ENCODE results near the gene CFAP68. TPM values are rescaled to one million over a fixed set of nuclear protein-coding genes. Genes with fewer than 3 reads are reported as not detected.

The CFAP68 gene
- 10 to 100 TPM in 6 of 7 donors, 1 to 10 TPM in 1; 9.4 to 15.3 (median 12.4) TPM for total RNA-seq
- 10 to 100 TPM; 18.5 to 37.1 (median 29.4) TPM for polyA plus RNA-seq
- long read RNA-seq, donor 1, partial matches to known transcripts = 0 of 7 reads
- long read RNA-seq, donor 1, other reads (novel, unspliced or antisense) = 0 of 7 reads
- long read RNA-seq, donor 2, partial matches to known transcripts = 0 of 7 reads
- long read RNA-seq, donor 2, other reads (novel, unspliced or antisense) = 0 of 7 reads

- Histone ChIP-seq H3K27me3 (replicated peaks in 1 of 7) (no peaks in the 10 kb centered on the region), H3K4me3 (peak within 1 kb of the TSS; percentile 32 to 82 (median 68)), H3K9me3 (no peaks in the 10 kb centered on the region), H3K27ac (peak within 1 kb of the TSS; percentile 93 to 97 (median 96)), H3K4me1 (peaks cover 8 to 30% (median 17%) of the 10 kb centered on the region in 6 donors), H3K36me3 (peaks cover 0 to 33% (median 8%) of the 10 kb centered on the region in 6 donors)
- intact Hi-C loops (cut with DNase I; ENCODE audit: low total_unique reads) = loop anchor here (2.0 kb wide), 1 partner anchor 48 kb away; no protein-coding TSS in a partner anchor
- TF ChIP-seq POLR2A (IDR thresholded peaks at IDR 0.05) (peak in 2 of 3 donors; percentile 25 to 63), POLR2AphosphoS5 (IDR thresholded peaks at IDR 0.05) (peak; percentile 90 to 95 (median 91)), CTCF (IDR thresholded peaks at IDR 0.05 in 8 of 11, conservative IDR thresholded peaks at IDR 0.05 in 3 of 11) (peak; percentile 78 to 97 (median 94))
- DNase-seq = peak; percentile 99
- 0 to 1% (median 0%) methylated on average over 35 to 55 of the region's 55 CpGs for WGBS, 5 donors
Measured at GRCh38 chr11:111878849-111879636, at the start of gene CFAP68, which contains the start of gene FDXACB1. CFAP68 (plus strand) TSS chr11:111879541; CDS start chr11:111879561, 20 bp downstream. FDXACB1 (minus strand) TSS chr11:111879165; CDS start chr11:111879132, 33 bp downstream.

GRCh38 chr11:111833524-111833923 lies 45.8 kb upstream of the CFAP68 start:
- no peaks in the 10 kb centered on the region for H3K27me3 ChIP-seq (replicated peaks in 1 of 7)
- no peaks in the 10 kb centered on the region for H3K9me3 ChIP-seq
- no peak overlapping the region for H3K4me3 ChIP-seq
- H3K4me1 ChIP-seq = no peaks in the 10 kb centered on the region
- intact Hi-C loops (cut with DNase I; ENCODE audit: low total_unique reads) = no loop called here
- DNase-seq = no peak
- TF ChIP-seq CTCF (IDR thresholded peaks at IDR 0.05 in 8 of 11, conservative IDR thresholded peaks at IDR 0.05 in 3 of 11) = no peak
- no peak for TF ChIP-seq POLR2A (IDR thresholded peaks at IDR 0.05)
- no peak for TF ChIP-seq POLR2AphosphoS5 (IDR thresholded peaks at IDR 0.05)
- 78 to 88% (median 86%) methylated on average over 4 of the region's 4 CpGs for WGBS, 5 donors
- H3K27ac ChIP-seq = no peak overlapping the region
- peaks cover 2 to 97% (median 41%) of the 10 kb centered on the region in 6 donors for H3K36me3 ChIP-seq

GRCh38 chr11:111834432-111835163 lies 44.7 kb upstream of the CFAP68 start:
- 94 to 97% (median 95%) methylated on average over 3 of the region's 3 CpGs for WGBS, 5 donors
- no peak for DNase-seq
- no peak overlapping the region for H3K4me3 ChIP-seq
- no peaks in the 10 kb centered on the region for H3K9me3 ChIP-seq
- TF ChIP-seq POLR2A (IDR thresholded peaks at IDR 0.05) = no peak
- no peak for TF ChIP-seq POLR2AphosphoS5 (IDR thresholded peaks at IDR 0.05)
- TF ChIP-seq CTCF (IDR thresholded peaks at IDR 0.05 in 8 of 11, conservative IDR thresholded peaks at IDR 0.05 in 3 of 11) = no peak
- no peaks in the 10 kb centered on the region for H3K27me3 ChIP-seq (replicated peaks in 1 of 7)
- H3K36me3 ChIP-seq = peaks cover 2 to 98% (median 41%) of the 10 kb centered on the region in 6 donors
- intact Hi-C loops (cut with DNase I; ENCODE audit: low total_unique reads) = no loop called here
- H3K27ac ChIP-seq = no peak overlapping the region
- H3K4me1 ChIP-seq = no peaks in the 10 kb centered on the region

Measured in spleen (tissue), 13 donors.